ENCODE data around the gene RCAN1. TPM values are rescaled to one million over a fixed set of nuclear protein-coding genes. Genes with fewer than 3 reads are reported as not detected.

RCAN1 gene
- total and polyA plus RNA-seq, 9 of the 15 experiments (the other 6 are each of a cell fraction or from before 2014, with no cell fraction given) = 4.4 to 16.5 (median 12.3) TPM

- Histone ChIP-seq H3K79me2 (ENCODE audit: control insufficient read depth, insufficient read depth, low read length) (no peaks in the 10 kb centered on the region; the same call in 2 of the 3 replicates), H3K4me2 (ENCODE audit: insufficient read depth, low read length) (peak overlapping the region; percentile 81), H3K9me1 (ENCODE audit: control insufficient read depth, insufficient read depth, low read length) (no peaks in the 10 kb centered on the region), H4K20me1 (replicated peaks; ENCODE audit: control insufficient read depth, insufficient read depth, low read length) (no peaks in the 10 kb centered on the region; the same call in 1 of the 2 replicates), H3K9me3 (replicated peaks; ENCODE audit: control insufficient read depth, insufficient read depth, low read depth, low read length) (no peaks in the 10 kb centered on the region), H2AFZ (ENCODE audit: low read depth, low read length) (peak overlapping the region; percentile 93), H3K9ac (ENCODE audit: insufficient read depth in 1 of 2, low read depth in 2 of 2, low read length in 2 of 2) (peak overlapping the region; percentile 53 to 92; a peak in 3 of 4 replicates), H3K36me3 (ENCODE audit: control insufficient read depth, insufficient read depth, low read length) (no peaks in the 10 kb centered on the region), H3K27me3 (ENCODE audit: control insufficient read depth in 2 of 2, insufficient read depth in 2 of 2, low read length in 2 of 2) (peaks cover 0 to 15% of the 10 kb centered on the region in 2 experiments; a peak in 4 of 5 replicates), H3K4me1 (replicated peaks in 1 of 2; ENCODE audit: control insufficient read depth in 2 of 2, insufficient read depth in 2 of 2, low read length in 2 of 2) (peaks cover 13 to 23% of the 10 kb centered on the region in 2 experiments), H3K27ac (ENCODE audit: extremely low read depth, low read depth, low read length) (no peak overlapping the region; the same call in 2 of the 3 replicates), H3K4me3 (peak overlapping the region; percentile 59)
- POLR2A ChIA-PET = interaction anchor here (0.6 to 1.6 kb wide), 6 partner anchors 15 to 933 kb away, joined by 3 to 6 read pairs (median 4); no protein-coding TSS in a partner anchor
- CTCF ChIA-PET (ENCODE audit: low intra/inter-chr PET ratio) = interaction anchor here (0.7 kb wide), 1 partner anchor 425 kb away, joined by 5 read pairs; no protein-coding TSS in a partner anchor
- intact Hi-C loops (cut with micrococcal nuclease) (loop anchor here (5.0 kb wide), 1 partner anchor 52 kb away; the partner anchor contains the start of gene CLIC6), in situ Hi-C loops (cut with MboI) (no loop called here)
- ATAC-seq (peak; percentile 3; the same call in 1 of the 3 replicates), DNase-seq (ENCODE audit: extremely low read depth in 1 of 4, low spot score in 3 of 4) (no peak), FAIRE-seq (no peak)
- BruUV-seq (replicated peaks) = no TSS peak
- WGBS (ENCODE audit: insufficient coverage, low coverage, missing lambda C conversion rate) = 3% methylated on average over 8 of the region's 8 CpGs
- TF ChIP-seq LCOR (CRISPR knock-in tag; IDR thresholded peaks at IDR 0.05) (no peak), DIDO1 (tag; IDR thresholded peaks at IDR 0.05; ENCODE audit: low read depth) (no peak), SLC30A9 (CRISPR knock-in tag; IDR thresholded peaks at IDR 0.05) (no peak), SIN3A (IDR thresholded peaks at IDR 0.05; ENCODE audit: borderline replicate concordance in 2 of 2, control insufficient read depth in 1 of 2, low read depth in 2 of 2, low read length in 2 of 2) (peak in 1 of 2 experiments; percentile 99; a peak in 2 of 4 replicates), PHF20 (IDR thresholded peaks at IDR 0.05; ENCODE audit: partially characterized antibody) (no peak), TEAD1 (CRISPR knock-in tag; IDR thresholded peaks at IDR 0.05) (0 out of 4 replicates have a peak, but pooled peaks of 1 of the 2 experiments have one; percentile 18), SNIP1 (IDR thresholded peaks at IDR 0.05; ENCODE audit: low read depth) (no peak), PPARD (CRISPR knock-in tag; IDR thresholded peaks at IDR 0.05) (no peak), BRD9 (IDR thresholded peaks at IDR 0.05; ENCODE audit: low read depth, partially characterized antibody) (no peak), IRF2 (CRISPR knock-in tag; IDR thresholded peaks at IDR 0.05) (no peak), MNT (conservative IDR thresholded peaks at IDR 0.05) (peak in 1 of 2 experiments; percentile 40; a peak in 1 of 4 replicates), FOXJ2 (tag; IDR thresholded peaks at IDR 0.05) (0 out of 2 replicates have a peak, but pooled peaks have one; percentile 37), ZNF165 (CRISPR knock-in tag; IDR thresholded peaks at IDR 0.05; ENCODE audit: borderline replicate concordance) (0 out of 2 replicates have a peak, but pooled peaks have one; percentile 43)
- TF ChIP-seq, protein P1, sequence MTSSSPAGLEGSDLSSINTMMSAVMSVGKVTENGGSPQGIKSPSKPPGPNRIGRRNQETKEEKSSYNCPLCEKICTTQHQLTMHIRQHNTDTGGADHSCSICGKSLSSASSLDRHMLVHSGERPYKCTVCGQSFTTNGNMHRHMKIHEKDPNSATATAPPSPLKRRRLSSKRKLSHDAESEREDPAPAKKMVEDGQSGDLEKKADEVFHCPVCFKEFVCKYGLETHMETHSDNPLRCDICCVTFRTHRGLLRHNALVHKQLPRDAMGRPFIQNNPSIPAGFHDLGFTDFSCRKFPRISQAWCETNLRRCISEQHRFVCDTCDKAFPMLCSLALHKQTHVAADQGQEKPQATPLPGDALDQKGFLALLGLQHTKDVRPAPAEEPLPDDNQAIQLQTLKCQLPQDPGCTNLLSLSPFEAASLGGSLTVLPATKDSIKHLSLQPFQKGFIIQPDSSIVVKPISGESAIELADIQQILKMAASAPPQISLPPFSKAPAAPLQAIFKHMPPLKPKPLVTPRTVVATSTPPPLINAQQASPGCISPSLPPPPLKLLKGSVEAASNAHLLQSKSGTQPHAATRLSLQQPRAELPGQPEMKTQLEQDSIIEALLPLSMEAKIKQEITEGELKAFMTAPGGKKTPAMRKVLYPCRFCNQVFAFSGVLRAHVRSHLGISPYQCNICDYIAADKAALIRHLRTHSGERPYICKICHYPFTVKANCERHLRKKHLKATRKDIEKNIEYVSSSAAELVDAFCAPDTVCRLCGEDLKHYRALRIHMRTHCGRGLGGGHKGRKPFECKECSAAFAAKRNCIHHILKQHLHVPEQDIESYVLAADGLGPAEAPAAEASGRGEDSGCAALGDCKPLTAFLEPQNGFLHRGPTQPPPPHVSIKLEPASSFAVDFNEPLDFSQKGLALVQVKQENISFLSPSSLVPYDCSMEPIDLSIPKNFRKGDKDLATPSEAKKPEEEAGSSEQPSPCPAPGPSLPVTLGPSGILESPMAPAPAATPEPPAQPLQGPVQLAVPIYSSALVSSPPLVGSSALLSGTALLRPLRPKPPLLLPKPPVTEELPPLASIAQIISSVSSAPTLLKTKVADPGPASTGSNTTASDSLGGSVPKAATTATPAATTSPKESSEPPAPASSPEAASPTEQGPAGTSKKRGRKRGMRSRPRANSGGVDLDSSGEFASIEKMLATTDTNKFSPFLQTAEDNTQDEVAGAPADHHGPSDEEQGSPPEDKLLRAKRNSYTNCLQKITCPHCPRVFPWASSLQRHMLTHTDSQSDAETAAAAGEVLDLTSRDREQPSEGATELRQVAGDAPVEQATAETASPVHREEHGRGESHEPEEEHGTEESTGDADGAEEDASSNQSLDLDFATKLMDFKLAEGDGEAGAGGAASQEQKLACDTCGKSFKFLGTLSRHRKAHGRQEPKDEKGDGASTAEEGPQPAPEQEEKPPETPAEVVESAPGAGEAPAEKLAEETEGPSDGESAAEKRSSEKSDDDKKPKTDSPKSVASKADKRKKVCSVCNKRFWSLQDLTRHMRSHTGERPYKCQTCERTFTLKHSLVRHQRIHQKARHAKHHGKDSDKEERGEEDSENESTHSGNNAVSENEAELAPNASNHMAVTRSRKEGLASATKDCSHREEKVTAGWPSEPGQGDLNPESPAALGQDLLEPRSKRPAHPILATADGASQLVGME (CRISPR knock-in tag; IDR thresholded peaks at IDR 0.05) = 0 out of 2 replicates have a peak, but pooled peaks have one; percentile 36
Measured at GRCh38 chr21:34615487-34615814, 538 bp upstream of the RCAN1 start.
